GM21529 (cell line): Measurements from ENCODE around the gene SMPDL3B.

Source experiments
- ATAC-seq: cut with Tn5 transposase; IDR thresholded peaks from one replicate; pipeline ENCODE4 v1.9.1; 2021; ENCODE audit not compliant: unreplicated experiment

SMPDL3B gene

DNA sequence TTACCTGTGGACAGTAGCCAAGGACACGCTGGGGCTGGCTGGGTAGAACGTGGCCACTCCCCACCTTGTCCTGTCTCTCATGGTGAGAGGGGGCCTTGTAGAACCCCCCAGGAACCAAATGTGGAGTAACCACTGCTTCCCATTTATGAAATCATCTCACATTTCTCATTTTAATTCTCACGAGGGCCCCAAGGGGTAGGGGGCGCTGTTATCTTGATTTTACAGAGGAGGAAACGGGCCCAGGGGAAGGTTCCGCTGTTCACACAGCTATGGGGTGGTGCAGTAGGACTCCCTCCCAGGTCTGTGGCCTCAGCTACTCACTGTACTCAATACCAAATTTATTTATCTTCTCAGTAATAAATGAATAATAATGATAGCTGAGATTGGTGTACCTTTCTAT is 5.5 kb downstream of the SMPDL3B start:
- no peak for ATAC-seq

DNA sequence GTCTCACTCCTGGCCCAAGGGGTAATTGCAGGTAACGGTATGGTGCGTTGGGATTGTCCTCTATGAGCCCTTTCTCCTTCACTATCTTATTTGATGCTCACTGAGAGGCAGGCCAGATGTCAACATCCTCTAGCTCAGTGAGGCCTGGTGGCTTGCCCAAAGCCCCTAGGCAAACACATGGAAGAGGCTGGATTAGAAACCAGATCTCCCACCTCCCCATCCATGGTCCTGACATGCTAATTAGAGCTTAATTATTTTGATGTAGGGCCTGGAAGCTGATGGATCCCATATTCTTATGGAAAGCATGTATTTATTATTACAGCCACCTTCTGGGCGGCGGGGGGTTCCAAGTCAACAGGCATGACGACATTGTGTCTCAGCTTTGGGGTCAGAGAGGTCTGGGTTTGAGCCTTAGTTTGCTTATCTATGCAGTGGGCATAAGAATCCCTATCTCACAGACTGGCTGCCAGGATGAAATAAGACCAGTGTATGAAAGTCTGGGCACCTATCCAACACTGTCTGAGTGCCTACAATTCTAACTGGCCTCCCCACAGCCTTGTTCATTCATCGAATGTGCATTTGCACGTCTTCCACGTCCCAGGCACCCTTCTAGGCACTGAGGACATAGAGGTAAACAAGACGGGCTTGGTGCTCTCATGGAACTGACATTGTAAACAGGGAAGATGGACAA is 6.2 kb downstream of the SMPDL3B start:
- ATAC-seq = no peak

DNA sequence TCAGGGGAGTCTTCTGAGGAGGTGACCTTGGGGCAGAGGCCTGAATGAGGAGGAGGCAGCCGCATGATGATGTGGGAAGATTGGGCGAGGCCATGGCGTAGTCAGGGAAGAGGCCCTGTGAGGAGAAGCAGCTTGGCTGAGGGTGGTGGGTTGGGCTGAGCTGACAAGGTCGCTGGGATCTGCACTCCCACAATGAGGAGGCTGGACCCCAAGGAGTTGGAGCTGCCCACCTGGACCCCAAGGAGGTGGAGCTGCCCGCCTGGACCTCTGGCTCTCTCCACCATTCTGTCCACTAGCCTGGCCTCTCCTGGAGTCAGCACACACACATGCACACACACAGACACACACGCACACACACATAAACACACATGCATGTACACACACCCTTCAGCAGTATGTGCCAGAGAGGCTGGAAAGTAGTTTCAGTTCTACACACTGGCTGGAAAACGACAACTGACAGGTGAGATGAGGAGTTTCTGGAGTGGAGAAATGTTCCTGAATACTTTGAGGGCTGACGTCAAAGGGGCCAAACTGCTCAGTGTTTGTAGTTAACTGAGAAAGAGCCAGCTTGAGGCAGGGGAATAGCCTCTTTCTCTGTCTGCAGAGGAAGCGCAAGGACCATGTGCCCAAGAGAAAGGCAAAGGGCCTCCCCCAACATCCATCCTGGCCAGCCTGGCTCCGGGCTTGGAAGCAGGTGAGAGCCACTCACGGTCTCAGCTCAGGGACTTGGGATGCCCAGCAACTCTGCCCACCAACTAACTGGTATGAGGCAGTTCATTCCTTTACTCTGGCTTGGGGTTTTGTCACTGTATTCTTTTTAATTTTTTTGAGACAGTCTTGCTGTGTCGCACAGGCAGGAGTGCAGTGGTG is 7.1 kb downstream of the SMPDL3B start:
- no peak for ATAC-seq

DNA sequence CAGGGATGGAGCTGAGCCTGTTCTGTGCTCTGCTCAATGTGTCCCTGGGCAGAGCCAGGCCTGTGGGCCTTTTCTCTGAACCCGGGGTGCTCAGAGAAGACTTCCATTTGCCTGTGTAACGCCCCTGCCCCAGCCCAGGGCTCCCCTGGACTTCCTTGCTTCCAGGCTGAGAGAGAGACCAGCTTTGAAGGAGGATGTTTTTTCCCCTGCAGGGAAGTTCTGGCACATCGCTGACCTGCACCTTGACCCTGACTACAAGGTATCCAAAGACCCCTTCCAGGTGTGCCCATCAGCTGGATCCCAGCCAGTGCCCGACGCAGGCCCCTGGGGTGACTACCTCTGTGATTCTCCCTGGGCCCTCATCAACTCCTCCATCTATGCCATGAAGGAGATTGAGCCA is 10.2 kb downstream of the SMPDL3B start:
- ATAC-seq = no peak

DNA sequence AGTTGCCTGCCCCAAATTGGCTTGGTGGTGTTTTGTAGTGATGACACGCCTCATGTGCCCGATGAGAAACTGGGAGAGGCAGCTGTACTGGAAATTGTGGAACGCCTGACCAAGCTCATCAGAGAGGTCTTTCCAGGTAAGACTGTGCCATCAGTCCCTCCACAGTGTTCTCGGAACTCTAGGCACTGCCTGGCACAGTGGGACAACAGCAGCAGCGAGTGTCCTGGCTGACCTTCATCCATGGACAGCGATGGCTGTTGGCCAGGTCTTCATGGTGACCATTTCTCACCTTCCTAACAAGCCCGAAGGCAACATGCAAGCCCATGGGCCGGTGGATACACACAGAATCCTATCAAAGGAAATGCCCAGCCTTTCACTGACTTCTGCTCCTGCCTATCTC is 14.2 kb downstream of the SMPDL3B start:
- ATAC-seq = no peak

DNA sequence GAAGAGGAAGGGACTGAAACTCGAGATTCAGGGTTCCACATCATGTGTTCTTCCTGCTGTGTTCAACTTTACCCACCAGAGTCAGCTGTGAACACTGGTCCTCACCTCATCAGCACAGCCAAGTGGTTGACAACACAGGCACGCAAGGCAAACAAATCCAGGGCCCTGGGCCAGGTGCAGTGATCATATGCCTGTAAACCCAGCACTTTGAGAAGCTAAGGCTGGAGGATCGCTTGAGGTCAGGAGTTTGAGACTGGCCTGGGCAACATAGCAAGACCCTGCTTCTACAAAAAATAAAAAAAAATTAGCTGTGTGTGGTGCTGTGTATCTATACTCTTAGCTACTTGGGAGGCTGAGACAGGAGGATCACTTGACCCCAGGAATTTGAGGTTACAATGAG is 16.6 kb downstream of the SMPDL3B start:
- ATAC-seq = no peak

DNA sequence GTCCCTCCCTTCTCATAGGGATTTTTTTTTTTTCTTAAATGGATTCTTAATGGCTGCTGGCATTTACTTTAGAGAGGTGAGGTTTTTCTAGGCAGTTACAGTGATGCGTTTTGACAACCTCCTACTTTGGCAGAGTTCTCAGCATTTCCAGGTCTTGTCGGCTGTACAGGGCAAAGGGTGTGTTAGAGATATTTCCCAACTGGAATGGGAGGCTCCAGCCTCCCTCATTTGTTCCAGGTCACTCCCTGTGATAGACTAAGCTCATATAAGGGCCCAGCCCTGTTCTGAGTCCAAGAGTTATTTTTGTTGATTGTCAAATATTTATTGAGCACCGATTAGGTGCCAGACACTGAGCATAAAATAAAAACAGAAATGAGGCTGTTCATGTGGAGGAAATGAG is 17.3 kb downstream of the SMPDL3B start:
- ATAC-seq = no peak

DNA sequence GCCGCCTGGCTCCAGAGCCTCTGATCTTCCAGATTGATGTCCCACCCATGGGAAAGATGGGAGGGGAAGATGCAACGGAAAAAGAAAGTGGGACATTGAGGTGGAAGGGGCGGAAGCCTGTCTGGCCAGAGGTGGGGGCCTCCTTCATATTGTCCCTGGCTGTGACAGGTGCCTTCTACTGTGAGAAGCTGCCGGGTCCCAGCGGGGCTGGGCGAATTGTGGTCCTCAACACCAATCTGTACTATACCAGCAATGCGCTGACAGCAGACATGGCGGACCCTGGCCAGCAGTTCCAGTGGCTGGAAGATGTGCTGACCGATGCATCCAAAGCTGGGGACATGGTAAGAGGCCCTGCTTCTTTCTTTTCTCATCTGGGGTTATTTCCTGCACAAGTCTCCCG is 19.4 kb downstream of the SMPDL3B start:
- ATAC-seq = no peak

DNA sequence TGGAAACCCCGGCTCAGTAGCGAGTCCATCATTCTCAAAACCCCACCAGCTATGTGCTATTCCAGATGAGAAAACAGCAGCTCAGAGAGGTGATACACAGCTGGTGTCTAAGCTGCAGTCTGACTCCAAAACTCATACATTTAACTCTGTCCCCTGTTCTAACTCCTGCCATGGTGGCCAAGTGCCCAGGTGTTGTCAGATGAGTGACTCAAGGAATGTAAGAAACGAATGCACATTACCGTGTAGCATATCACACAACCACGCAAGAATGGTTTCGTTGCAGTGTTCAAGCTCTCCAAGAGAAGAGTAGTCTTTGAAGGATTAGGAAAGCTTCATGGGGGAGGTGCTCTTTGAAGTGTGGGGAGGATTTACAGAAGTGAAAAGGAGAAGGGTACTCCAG is 20.3 kb downstream of the SMPDL3B start:
- no peak for ATAC-seq

DNA sequence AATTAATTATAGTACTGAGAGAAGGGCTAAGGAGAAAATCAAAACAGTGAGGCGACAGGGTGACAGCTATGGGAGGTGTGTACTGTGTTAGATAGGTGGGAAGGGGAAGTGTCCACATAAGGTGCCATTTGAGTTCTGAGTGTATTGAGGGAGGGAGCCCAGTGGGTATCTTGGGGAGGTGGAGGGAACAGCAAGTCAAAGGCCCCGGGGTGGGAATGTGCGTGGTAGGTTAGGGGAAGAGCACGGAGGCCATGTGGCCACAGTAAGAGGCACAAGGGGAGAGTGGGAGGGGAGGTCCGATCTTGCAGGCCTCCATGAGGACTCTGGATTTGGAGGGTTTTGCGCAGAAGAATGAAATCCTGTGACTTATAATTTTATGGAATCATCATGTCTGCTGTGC is 22.0 kb downstream of the SMPDL3B start:
- no peak for ATAC-seq

DNA sequence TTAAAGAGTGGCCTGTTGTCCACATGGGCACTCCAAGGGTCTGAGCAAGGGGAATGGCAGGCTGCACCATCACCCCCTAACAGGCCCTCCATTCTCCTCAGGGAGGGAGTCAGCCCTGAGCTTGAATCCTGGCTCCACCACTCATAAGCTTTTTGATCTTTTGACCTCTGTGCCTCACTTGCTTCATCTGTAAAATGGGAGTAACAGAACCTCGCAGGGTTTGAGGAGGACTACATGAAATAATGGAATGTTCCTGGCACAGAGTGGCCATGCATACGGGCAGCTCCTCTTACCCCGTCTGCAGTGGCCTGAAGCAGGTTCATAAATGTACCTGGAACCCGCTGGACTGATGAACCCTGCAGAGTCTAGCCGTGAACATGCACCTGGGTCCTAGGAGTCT is 22.9 kb downstream of the SMPDL3B start:
- ATAC-seq = no peak

DNA sequence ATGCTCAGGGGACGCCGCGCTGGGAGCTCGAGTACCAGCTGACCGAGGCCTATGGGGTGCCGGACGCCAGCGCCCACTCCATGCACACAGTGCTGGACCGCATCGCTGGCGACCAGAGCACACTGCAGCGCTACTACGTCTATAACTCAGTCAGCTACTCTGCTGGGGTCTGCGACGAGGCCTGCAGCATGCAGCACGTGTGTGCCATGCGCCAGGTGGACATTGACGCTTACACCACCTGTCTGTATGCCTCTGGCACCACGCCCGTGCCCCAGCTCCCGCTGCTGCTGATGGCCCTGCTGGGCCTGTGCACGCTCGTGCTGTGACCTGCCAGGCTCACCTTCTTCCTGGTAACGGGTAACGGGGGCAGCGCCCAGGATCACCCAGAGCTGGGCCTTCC is 23.7 kb downstream of the SMPDL3B start:
- ATAC-seq = no peak

DNA sequence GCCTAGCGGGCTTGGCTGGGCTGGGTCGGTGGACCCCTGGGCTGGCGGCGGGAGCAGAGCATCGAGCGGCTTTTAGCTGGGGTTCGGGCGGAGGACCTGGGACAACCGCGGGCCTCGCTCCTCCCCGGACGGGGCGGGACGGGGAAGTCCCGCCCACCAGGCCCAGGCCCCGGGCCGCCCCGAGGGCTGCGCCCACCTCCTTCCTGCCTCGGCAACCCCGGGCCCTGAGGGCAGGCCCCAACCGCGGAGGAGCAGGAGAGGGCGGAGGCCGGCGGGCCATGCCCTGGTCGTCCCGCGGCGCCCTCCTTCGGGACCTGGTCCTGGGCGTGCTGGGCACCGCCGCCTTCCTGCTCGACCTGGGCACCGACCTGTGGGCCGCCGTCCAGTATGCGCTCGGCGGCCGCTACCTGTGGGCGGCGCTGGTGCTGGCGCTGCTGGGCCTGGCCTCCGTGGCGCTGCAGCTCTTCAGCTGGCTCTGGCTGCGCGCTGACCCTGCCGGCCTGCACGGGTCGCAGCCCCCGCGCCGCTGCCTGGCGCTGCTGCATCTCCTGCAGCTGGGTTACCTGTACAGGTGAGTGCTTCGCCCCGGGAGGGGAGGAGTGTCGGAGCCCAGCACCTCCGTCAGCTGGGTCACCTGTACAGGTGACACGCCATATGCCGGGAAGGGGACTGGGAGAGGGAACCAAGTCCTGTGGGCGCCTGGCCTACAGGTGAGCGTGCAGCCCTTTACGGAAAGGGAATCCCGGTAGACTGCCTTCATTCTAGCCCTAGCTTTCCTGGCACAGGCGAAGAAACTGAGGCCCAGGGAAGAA is 25.2 kb downstream of the SMPDL3B start, which contains the start of gene XKR8:
Gene XKR8 (plus strand): TSS at position 182 of the 812 bp plus-strand sequence. CDS start 97 bp downstream, at position 279.
- ATAC-seq = peak; percentile 84

DNA sequence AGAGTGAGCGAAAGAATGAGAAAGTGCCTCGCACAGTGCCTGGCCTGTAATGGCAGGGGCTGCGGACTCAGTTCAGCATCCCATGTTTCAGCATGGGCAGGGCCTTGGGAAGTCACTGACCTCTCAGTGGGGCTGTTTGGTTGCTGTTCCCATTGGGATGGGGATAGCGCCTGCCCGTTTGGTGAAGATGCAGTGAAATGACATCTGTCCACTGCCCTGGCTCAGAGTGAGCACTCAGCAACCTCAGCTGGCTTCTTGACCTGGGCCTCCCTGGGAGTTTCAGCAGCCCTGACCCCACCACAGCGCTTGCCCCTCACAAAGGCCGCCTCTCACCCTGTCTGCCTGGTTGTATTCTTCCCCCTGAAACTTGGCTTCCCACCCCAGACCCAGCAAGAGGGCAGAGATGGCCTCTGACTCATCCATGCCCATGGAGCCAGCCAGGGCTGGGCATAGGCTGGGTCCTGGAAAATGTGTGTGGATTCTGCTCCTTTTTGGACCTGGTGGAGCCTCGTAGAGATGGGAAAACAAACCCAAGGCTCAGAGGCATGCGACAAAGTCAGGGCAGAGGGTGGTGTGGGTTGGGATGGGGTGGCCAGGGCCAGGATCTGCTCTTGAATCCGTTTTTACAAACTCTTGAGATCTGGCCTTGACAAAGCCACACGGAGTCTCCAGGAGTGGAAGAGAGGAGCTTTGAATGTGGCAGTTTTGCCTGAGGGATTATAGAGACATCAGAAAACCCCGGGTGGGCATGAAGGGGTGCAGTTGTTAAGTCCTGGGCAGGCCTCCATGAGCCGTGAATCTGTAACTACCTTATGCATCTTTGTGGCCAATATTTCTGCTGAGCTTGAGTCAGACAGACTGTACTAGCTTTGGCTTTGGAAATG is 26.2 kb downstream of the SMPDL3B start:
- no peak for ATAC-seq

DNA sequence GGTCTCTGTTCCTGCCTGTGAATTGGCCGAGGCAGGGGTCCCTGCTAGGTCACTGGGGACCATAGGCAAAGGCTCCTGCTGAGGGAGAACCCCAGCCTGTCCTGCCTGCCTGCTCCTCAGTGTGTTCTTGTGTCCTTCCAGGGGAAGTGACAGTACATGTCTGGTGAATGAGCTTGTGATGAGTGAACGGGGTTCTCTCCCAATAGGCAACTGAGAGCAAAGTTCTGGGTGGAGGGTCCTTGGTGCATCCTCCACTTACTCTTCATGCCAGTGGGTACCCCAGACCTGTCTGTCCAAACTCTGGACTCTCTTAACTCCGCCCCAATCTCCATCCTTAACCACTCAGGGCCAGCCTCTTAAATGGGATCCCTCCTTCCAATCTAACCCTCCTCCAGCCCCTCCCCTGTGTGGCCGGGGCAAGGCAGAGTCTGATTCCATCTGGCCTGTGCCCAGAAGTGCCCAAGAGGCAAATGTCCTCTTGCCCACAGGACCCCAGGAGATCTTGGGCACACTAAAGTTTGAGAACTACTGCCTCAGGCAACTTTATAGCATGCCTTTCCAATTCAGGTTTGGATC is 26.9 kb downstream of the SMPDL3B start:
- ATAC-seq = no peak

DNA sequence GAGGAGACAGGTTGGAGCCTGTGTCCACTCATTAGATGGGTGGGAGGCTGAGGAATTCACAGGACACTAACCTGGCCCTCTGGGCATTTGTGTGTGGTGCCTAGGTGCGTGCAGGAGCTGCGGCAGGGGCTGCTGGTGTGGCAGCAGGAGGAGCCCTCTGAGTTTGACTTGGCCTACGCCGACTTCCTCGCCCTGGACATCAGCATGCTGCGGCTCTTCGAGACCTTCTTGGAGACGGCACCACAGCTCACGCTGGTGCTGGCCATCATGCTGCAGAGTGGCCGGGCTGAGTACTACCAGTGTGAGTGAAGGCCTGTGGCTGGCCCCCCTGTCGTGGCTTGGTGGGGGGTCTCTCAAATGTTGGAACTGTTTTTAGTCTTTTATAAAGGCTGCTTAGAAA is 28.6 kb downstream of the SMPDL3B start:
- ATAC-seq = no peak

DNA sequence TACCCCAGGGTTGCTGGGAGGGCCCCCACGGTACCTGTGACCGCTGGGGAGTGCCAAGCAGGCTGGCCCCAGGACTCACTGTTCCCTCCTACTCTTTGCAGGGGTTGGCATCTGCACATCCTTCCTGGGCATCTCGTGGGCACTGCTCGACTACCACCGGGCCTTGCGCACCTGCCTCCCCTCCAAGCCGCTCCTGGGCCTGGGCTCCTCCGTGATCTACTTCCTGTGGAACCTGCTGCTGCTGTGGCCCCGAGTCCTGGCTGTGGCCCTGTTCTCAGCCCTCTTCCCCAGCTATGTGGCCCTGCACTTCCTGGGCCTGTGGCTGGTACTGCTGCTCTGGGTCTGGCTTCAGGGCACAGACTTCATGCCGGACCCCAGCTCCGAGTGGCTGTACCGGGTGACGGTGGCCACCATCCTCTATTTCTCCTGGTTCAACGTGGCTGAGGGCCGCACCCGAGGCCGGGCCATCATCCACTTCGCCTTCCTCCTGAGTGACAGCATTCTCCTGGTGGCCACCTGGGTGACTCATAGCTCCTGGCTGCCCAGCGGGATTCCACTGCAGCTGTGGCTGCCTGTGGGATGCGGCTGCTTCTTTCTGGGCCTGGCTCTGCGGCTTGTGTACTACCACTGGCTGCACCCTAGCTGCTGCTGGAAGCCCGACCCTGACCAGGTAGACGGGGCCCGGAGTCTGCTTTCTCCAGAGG is 31.8 kb downstream of the SMPDL3B start:
- ATAC-seq = no peak

DNA sequence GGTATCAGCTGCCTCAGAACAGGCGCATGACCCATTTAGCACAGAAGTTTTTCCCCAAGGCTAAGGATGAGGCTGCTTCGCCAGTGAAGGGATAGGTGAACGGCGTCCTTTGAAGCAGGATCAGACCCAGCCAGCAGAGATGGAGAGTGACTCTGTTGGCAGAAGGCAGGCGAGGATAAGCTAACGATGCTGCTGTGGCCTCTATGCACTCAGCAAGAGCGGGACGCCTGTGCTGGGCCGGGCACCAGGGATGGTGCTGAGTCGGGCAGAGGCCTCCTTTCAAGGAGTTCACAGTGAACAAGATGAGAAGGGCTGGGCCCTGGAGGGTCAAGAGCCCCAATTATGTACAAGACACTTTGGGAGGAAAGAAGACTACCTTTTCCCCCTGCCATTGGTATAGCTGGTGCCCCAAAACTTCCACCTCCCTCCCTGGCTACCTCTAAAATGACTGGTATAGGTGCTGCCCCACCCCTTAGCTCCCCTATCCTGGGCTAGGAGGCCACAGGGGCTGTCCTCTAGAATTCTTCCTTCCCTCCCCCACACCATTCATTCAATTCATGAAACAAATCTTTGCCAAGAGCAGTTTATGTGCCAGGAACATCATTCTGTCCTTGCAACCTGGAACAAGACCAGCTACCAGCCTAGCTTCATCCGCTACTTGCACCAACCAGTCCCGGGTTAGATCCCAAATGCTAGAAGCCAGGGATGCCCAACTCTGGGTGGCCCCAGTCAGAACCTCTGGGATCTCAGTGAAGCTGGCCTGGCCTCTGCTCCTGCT is 32.5 kb downstream of the SMPDL3B start:
- no peak for ATAC-seq
